HepG2 (cell line): ENCODE results near the gene CELF5. TPM values are rescaled to one million over a fixed set of nuclear protein-coding genes. Genes with fewer than 3 reads are reported as not detected.

Experiments used
- ATAC-seq: fragments of 200-7000 bp; cut with Tn5 transposase; 3 replicates; pipeline ENCODE4 v1.9.1; 2020; ENCODE audit warnings: mild to moderate bottlenecking, moderate library complexity
- BruUV-seq: library from RNA; stranded (reverse); fragments of 400-500 nt; replicated peaks from 2 replicates; lab custom pipeline; 2021; lab: Mats Ljungman, UMichigan
- CTCF ChIA-PET: fragments of 300-600 bp; formaldehyde crosslinking; extraction: SDS; loops from one replicate; lab custom pipeline; 2021; ENCODE audit warnings: low total read pairs, inconsistent platforms, low intra/inter-chr PET ratio; lab: Yijun Ruan, JAX
- POLR2A ChIA-PET: fragments of 350-600 bp; sonication (Branson Sonifier 250); formaldehyde crosslinking; loops from one replicate; lab custom pipeline; 2020; ENCODE audit warnings: antibody characterized with exemption, inconsistent platforms; lab: Yijun Ruan, JAX
- DNase-seq: peaks from one replicate; pipeline ENCODE4 v3.0.0-alpha.2; 2015; ENCODE audit warnings: low spot score
- FAIRE-seq: peaks from 3 replicates; lab custom pipeline; 2011; peaks lifted over from hg19 to GRCh38; lab: Jason Lieb, UNC
- H2AFZ ChIP-seq: one replicate; pipeline ENCODE4 v1.6.1; 2011; ENCODE audit warnings: low read length, inconsistent platforms
- H3K27ac ChIP-seq: fragments of 300-600 bp; 3 replicates; pipeline ENCODE4 v1.8.0; 2011; ENCODE audit warnings: mixed run types, mild to moderate bottlenecking, mixed read lengths, low read length, inconsistent platforms; ENCODE audit not compliant: insufficient read depth; ENCODE audit errors: extremely low read length
- H3K27me3 ChIP-seq, 2 experiments: fragments of 200-600 bp in 1 of 2; 2 replicates in 1 of 2; 3 replicates in 1 of 2; pipeline versions ENCODE4 v1.6.0 to v1.8.0; 2011; ENCODE audit warnings: low read length in 2 of 2, mild to moderate bottlenecking in 2 of 2, moderate library complexity in 2 of 2, inconsistent platforms in 1 of 2; ENCODE audit not compliant: insufficient read depth in 2 of 2, control insufficient read depth in 1 of 2
- H3K36me3 ChIP-seq, 2 experiments: fragments of 200-600 bp in 1 of 2; replicated peaks in 1 of 2; 2 replicates in 1 of 2; 3 replicates in 1 of 2; pipeline versions ENCODE4 v1.5.1 to v1.8.0; 2011; ENCODE audit warnings: low read length in 2 of 2, inconsistent platforms in 1 of 2; ENCODE audit not compliant: insufficient read depth in 2 of 2, control insufficient read depth in 1 of 2
- H3K4me1 ChIP-seq: 2 replicates; pipeline ENCODE4 v1.5.1; 2012; ENCODE audit warnings: low read length, inconsistent platforms; ENCODE audit not compliant: insufficient read depth
- H3K4me2 ChIP-seq: 2 replicates; pipeline ENCODE4 v1.6.0; 2011; ENCODE audit warnings: low read depth, low read length, inconsistent platforms
- H3K4me3 ChIP-seq, 3 experiments: fragments of 200-600 bp in 1 of 3; sonication (generic), shearing (Covaris generic) in 1 of 3; replicated peaks in 1 of 3; 2 replicates each; pipeline ENCODE4 v1.5.1; 2011 to 2016; ENCODE audit warnings: low read length in 3 of 3, inconsistent platforms in 2 of 3, low read depth in 2 of 3, mild to moderate bottlenecking in 2 of 3, control low read depth in 1 of 3, mixed read lengths in 1 of 3; ENCODE audit not compliant: insufficient read depth in 1 of 3
- H3K79me2 ChIP-seq: one replicate; pipeline ENCODE4 v1.6.1; 2011; ENCODE audit warnings: low read length, inconsistent platforms; ENCODE audit not compliant: insufficient read depth
- H3K9ac ChIP-seq: 2 replicates; pipeline ENCODE4 v1.6.0; 2011; ENCODE audit warnings: mild to moderate bottlenecking, low read depth, low read length, inconsistent platforms; ENCODE audit not compliant: insufficient read depth
- H3K9me3 ChIP-seq: 2 replicates; pipeline ENCODE4 v1.5.1; 2012; ENCODE audit warnings: mild to moderate bottlenecking, low read length
- H4K20me1 ChIP-seq: 2 replicates; pipeline ENCODE4 v1.6.0; 2011; ENCODE audit warnings: inconsistent platforms, mild to moderate bottlenecking, low read length, moderate library complexity; ENCODE audit not compliant: insufficient read depth
- HIC2 ChIP-seq: sonication (generic); formaldehyde crosslinking; IDR thresholded peaks from 2 replicates; pipeline ENCODE4 v1.9.0; 2022; ENCODE audit warnings: low read depth, missing genetic modification reagents
- NFKB2 ChIP-seq: sonication (generic); formaldehyde crosslinking; IDR thresholded peaks from 2 replicates; pipeline ENCODE4 v1.4.0; 2020; ENCODE audit warnings: missing genetic modification reagents, borderline replicate concordance
- PLRG1 ChIP-seq: fragments of 450-650 bp; conservative IDR thresholded peaks from 2 replicates; pipeline ENCODE4 v1.6.1; 2016
- RAD51 ChIP-seq: fragments of 450-650 bp; IDR thresholded peaks from 2 replicates; pipeline ENCODE4 v1.6.1; 2016; ENCODE audit warnings: borderline replicate concordance
- SIN3B ChIP-seq: fragments of 150-350 bp; IDR thresholded peaks from 2 replicates; pipeline ENCODE4 v1.6.1; 2014; ENCODE audit warnings: low read length
- TCF12 ChIP-seq, 2 experiments: fragments of 450-650 bp in 1 of 2; sonication (generic) in 1 of 2; formaldehyde crosslinking in 1 of 2; IDR thresholded peaks; 2 replicates each; pipeline versions ENCODE4 v1.6.1 to v1.8.0; 2017 to 2022; ENCODE audit warnings: antibody characterized with exemption in 1 of 2, mild to moderate bottlenecking in 1 of 2, missing genetic modification reagents in 1 of 2, moderate library complexity in 1 of 2
- ZBTB3 ChIP-seq: sonication (generic); formaldehyde crosslinking; IDR thresholded peaks from 2 replicates; pipeline ENCODE4 v1.4.0; 2020; ENCODE audit warnings: low read depth, mild to moderate bottlenecking, moderate library complexity, missing genetic modification reagents, borderline replicate concordance
- ZEB1 ChIP-seq: IDR thresholded peaks from 2 replicates; pipeline ENCODE4 v1.6.1; 2012; ENCODE audit warnings: mild to moderate bottlenecking, low read depth, inconsistent platforms; ENCODE audit not compliant: insufficient replicate concordance
- ZKSCAN5 ChIP-seq: sonication (generic); formaldehyde crosslinking; IDR thresholded peaks from 2 replicates; pipeline ENCODE4 v1.5.1; 2020; ENCODE audit warnings: mild to moderate bottlenecking, missing genetic modification reagents
- ZNF251 ChIP-seq: sonication (generic); formaldehyde crosslinking; IDR thresholded peaks from 2 replicates; pipeline ENCODE4 v1.9.0; 2021; ENCODE audit warnings: mild to moderate bottlenecking, missing genetic modification reagents
- ZNF256 ChIP-seq: sonication (generic); formaldehyde crosslinking; conservative IDR thresholded peaks from 2 replicates; pipeline ENCODE4 v1.4.0; 2020; ENCODE audit warnings: missing genetic modification reagents
- ZNF446 ChIP-seq: sonication (generic); formaldehyde crosslinking; IDR thresholded peaks from 2 replicates; pipeline ENCODE4 v1.5.0; 2020; ENCODE audit warnings: mild to moderate bottlenecking, missing genetic modification reagents
- ZNF451 ChIP-seq: sonication (generic); formaldehyde crosslinking; IDR thresholded peaks from 2 replicates; pipeline ENCODE4 v1.5.0; 2020; ENCODE audit warnings: mild to moderate bottlenecking, missing genetic modification reagents
- ZNF530 ChIP-seq: sonication (generic); formaldehyde crosslinking; IDR thresholded peaks from 2 replicates; pipeline ENCODE4 v1.5.0; 2020; ENCODE audit warnings: low read depth, mild to moderate bottlenecking, missing genetic modification reagents
- ZNF577 ChIP-seq: sonication (generic); formaldehyde crosslinking; IDR thresholded peaks from 2 replicates; pipeline ENCODE4 v1.4.0; 2020; ENCODE audit warnings: mild to moderate bottlenecking, low read depth, missing genetic modification reagents, borderline replicate concordance
- ZNF703 ChIP-seq: sonication (generic); formaldehyde crosslinking; IDR thresholded peaks from 2 replicates; pipeline ENCODE4 v1.5.1; 2020; ENCODE audit warnings: missing genetic modification reagents, mild to moderate bottlenecking, moderate library complexity, borderline replicate concordance
- ZSCAN22 ChIP-seq: sonication (generic); formaldehyde crosslinking; IDR thresholded peaks from 2 replicates; pipeline ENCODE4 v1.4.0; 2020; ENCODE audit warnings: mild to moderate bottlenecking, missing genetic modification reagents
- WGBS: methylation state at CpG from one replicate; pipeline ENCODE4 v1.1.6; 2017; ENCODE audit warnings: low lambda C conversion rate; 5-methylcytosine and 5-hydroxymethylcytosine counted together
- in situ Hi-C: cut with HindIII; loops from 2 replicates; pipeline ENCODE4 v1.10.0; 2017; ENCODE audit warnings: low pct_unique_long_range_greater_than_20kb; ENCODE audit not compliant: extremely low pct_ligation_motif_present
- intact Hi-C: fragments of 100-400 bp; cut with micrococcal nuclease; formaldehyde crosslinking; loops from one replicate; pipeline ENCODE4 v1.10.0; 2022; ENCODE audit not compliant: unreplicated experiment
- polyA plus RNA-seq, 8 experiments: library from polyadenylated mRNA; depleted of rRNA in 3 of 8; stranded (reverse) in 7 of 8; unstranded in 1 of 8; fragments of >200 nt; fragmentation: Illumina TruSeq in 4 of 8; extraction: Trizol in 4 of 8; gene quantifications; 2 replicates each; pipeline versions ENCODE4 v1.2.1 to v1.2.3, GENCODE V29; 2011 to 2016; ENCODE audit warnings: low read depth in 4 of 8, missing spikeins in 1 of 8, mixed read lengths in 1 of 8; ENCODE audit not compliant: insufficient read depth in 1 of 8
- total RNA-seq, 5 experiments: library from RNA; depleted of rRNA; stranded (reverse); fragments of >200 nt; fragmentation: Illumina TruSeq; extraction: Trizol; gene quantifications; 2 replicates each; pipeline ENCODE4 v1.2.3, GENCODE V29; 2016; ENCODE audit warnings: low read depth in 1 of 5

The CELF5 gene
- total and polyA plus RNA-seq, 2 of the 13 experiments (the other 11 are each of a cell fraction or from before 2014, with no cell fraction given), result 0.31 to 0.84 TPM

GRCh38 chr19:3186891-3187661, 37.4 kb upstream of the CELF5 start:
- Histone ChIP-seq H3K9me3 (no peaks in the 10 kb centered on the region), H3K36me3 (peaks cover 2 to 6% of the 10 kb centered on the region in 2 experiments; a peak in 3 of 5 replicates), H2AFZ (no peak overlapping the region), H3K27ac (peak overlapping the region; percentile 53), H3K4me2 (peak overlapping the region; percentile 95)
- TF ChIP-seq ZNF577 (CRISPR knock-in tag) (no peak), NFKB2 (no peak), ZSCAN22 (CRISPR knock-in tag) (no peak), ZNF451 (CRISPR knock-in tag) (no peak), ZNF530 (CRISPR knock-in tag) (no peak), TCF12 (IDR thresholded peaks at IDR 0.05) (no peak), TCF12 (CRISPR knock-in tag; IDR thresholded peaks at IDR 0.05) (no peak), ZNF446 (no peak), PLRG1 (no peak), ZEB1 (no peak), SIN3B (no peak), HIC2 (no peak), ZNF256 (CRISPR knock-in tag) (no peak), ZNF703 (CRISPR knock-in tag) (no peak), RAD51 (no peak), ZNF251 (no peak), ZBTB3 (CRISPR knock-in tag) (no peak), ZKSCAN5 (CRISPR knock-in tag) (no peak)
- TF ChIP-seq, all 625 proteins: peak for 0
- peaks cover 45% of the 10 kb centered on the region for H3K79me2 ChIP-seq
- TSS peak; percentile 42 for BruUV-seq
- H3K4me1 ChIP-seq, result peaks cover 32% of the 10 kb centered on the region
- peak overlapping the region; percentile 88 for H3K9ac ChIP-seq
- no peaks in the 10 kb centered on the region for H3K27me3 ChIP-seq
- H3K4me3 ChIP-seq, result peak overlapping the region; percentile 88 to 98 (median 93)
- ChIA-PET POLR2A (interaction anchor here (1.6 kb wide), 1 partner anchor 90 kb away, joined by 3 read pairs; no protein-coding TSS in a partner anchor), CTCF (no interaction called here)
- intact Hi-C loops (no loop called here), in situ Hi-C loops (no loop called here)
- WGBS, result 45% methylated on average over 23 of the region's 23 CpGs
- H4K20me1 ChIP-seq, result peaks cover 7% of the 10 kb centered on the region; the same call in 1 of the 2 replicates
- FAIRE-seq (no peak), ATAC-seq (no peak), DNase-seq (no peak)
